ENCODE results near the gene IL23A.
"Not testable (repeated sequence)": the region's sequence is repeated elsewhere in the genome, so short reads cannot be mapped to it uniquely, and the experiment has no call there.

Gene IL23A

DNA sequence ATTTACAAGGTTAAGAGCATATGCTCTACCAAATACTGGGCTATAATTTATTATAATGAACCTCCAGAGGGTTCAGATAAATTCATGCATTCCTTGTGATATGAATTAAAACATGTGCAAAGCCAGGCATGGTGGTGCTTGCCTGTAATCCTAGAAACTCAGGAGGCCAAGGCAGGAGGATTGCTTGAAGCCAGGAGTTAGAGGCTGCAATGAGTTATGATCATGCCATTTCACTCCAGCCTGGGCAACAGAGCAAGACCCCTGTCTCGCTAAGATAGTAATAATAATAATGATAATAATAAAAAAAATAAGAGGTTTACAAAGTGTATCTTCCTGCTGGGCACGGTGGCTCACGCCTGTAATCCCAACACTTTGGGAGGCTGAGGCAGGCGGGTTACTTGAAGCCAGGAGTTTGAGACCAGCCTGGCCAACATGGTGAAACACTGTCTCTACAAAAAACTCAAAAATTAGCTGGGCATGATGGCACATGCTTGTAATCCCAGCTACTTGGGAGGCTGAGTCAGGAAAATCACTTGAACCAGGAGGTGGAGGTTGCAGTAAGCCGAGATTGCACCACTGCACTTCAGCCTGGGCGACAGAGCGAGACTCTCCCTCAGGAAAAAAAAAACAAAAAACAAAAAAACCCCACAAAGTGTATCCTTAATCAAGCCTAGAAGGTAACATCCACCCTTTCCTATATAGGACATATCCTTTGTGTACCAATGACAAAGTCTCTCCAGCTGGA is 31.3 kb upstream of the IL23A start:
- no peak for DNase-seq (ENCODE audit: insufficient read length)
- no peak for FAIRE-seq
- no peak for TF ChIP-seq POLR2A (IDR thresholded peaks at IDR 0.05; ENCODE audit: low read depth, low read length)
- no peak for TF ChIP-seq TAF1 (IDR thresholded peaks at IDR 0.05; ENCODE audit: borderline replicate concordance, low read depth, low read length)
- TF ChIP-seq POLR2AphosphoS5 (IDR thresholded peaks at IDR 0.05; ENCODE audit: low read depth, low read length), result no peak

DNA sequence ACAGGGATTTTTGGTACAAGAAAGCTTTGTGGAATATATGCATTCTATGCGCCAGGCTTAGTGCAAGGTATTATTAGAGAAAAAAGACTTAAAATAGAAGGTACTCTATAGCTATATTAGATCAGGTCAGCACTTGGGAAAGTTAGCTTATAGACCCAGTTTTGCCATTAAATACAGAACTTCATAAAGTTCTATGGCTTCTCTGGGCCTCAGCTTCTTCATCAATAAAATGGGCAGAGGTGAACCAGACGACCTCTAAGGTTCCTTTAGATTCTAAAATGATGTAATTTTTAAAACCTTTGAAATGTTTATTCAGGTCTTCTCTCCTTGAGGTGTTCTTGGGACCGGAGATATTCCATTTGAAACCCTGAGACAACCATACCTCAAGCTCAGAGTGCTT is 30.0 kb upstream of the IL23A start:
- FAIRE-seq, result no peak
- no peak for DNase-seq (ENCODE audit: insufficient read length)
- TF ChIP-seq POLR2AphosphoS5 (IDR thresholded peaks at IDR 0.05; ENCODE audit: low read depth, low read length) (no peak), TAF1 (IDR thresholded peaks at IDR 0.05; ENCODE audit: borderline replicate concordance, low read depth, low read length) (no peak), POLR2A (IDR thresholded peaks at IDR 0.05; ENCODE audit: low read depth, low read length) (no peak)

DNA sequence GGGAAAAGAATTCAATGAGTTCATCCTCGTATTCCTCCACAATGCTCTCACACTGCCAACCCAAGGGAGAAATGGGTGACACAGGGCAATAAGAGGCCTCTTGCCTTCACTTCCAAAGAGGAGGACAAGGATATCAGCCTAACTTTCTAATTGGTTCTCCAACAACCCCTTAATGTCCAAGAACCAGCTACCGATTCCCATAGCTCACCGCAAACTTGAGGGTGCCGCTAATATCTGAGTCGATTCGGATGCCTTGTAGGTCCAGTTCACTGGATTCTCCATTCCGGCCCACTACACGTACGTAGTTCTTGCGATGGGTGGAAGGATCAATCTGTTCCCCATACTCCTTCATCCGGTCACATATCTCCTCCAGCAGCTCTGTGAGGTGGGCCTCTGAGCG is 27.7 kb upstream of the IL23A start:
- DNase-seq (ENCODE audit: insufficient read length) (no peak), FAIRE-seq (no peak)
- TF ChIP-seq TAF1 (IDR thresholded peaks at IDR 0.05; ENCODE audit: borderline replicate concordance, low read depth, low read length) (no peak), POLR2AphosphoS5 (IDR thresholded peaks at IDR 0.05; ENCODE audit: low read depth, low read length) (no peak), POLR2A (IDR thresholded peaks at IDR 0.05; ENCODE audit: low read depth, low read length) (no peak)

DNA sequence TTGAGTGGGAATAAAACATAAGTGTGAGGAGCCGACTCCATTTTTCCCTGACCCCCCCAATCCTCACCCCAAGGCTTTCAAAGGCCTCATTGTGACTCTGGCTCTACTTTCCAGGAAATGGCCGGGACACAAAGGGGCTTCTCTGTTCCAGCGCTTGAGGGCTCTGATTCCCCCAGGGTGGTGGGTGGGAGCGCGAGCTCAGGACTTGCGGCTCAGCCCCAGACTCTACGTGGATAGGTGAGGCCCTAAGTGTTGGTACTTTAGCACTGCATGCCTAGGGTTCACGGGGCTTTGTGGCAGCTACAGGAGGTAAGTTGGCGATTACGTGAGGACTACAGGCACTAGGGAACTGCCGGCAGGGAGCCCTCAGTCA is 23.4 kb upstream of the IL23A start:
- no peak for FAIRE-seq
- TF ChIP-seq POLR2A (IDR thresholded peaks at IDR 0.05; ENCODE audit: low read depth, low read length) (no peak), POLR2AphosphoS5 (IDR thresholded peaks at IDR 0.05; ENCODE audit: low read depth, low read length) (no peak), TAF1 (IDR thresholded peaks at IDR 0.05; ENCODE audit: borderline replicate concordance, low read depth, low read length) (no peak)
- DNase-seq (ENCODE audit: insufficient read length), result no peak

DNA sequence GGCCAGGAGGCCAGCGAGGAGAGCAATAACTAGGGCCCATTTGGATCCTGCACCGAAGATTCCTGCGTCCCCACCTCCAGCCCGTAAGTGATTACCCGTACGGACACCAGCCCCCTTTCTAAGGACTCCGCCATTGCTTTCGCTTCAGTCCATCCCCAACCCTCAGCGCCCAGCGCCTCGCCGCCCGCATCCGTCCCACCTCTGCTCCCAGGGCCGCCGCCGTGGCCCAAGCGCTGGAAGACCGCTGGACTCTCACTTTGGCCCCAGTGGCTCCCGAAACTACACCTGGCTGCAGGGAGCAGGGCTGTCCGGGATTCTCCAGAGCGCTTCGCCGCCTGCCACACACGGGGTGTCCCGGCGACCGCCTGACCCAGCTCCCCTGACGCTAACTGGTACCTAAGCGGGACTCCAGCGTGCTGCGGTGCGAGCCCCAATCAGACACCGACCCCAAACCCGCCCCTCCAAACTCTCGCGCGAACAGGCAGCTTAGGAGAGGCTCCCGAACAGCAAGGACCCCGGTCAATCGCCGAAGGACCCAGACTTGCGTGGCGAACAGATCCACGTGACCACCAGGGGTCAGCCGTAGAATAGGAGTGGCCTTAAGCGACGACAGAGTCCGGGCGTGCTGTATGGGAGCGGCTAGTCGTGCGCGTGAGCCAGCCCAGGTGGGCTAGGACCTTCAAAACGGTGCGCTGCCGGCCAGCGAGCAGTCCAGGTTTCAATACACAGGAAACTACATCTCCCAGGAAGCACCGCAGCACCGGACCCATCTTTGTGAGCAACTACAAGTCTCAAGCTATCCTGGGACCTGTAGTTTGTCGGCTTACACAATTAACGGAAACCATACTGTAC is 22.8 kb upstream of the IL23A start, which contains the start of gene CNPY2:
Gene CNPY2, minus strand, starts transcription at position 367 of the 852 bp plus-strand sequence. CDS start 771 bp downstream, outside the sequence.
- peak; percentile 95 for DNase-seq (ENCODE audit: insufficient read length)
- TF ChIP-seq TAF1 (IDR thresholded peaks at IDR 0.05; ENCODE audit: borderline replicate concordance, low read depth, low read length) (peak; percentile 89), POLR2AphosphoS5 (IDR thresholded peaks at IDR 0.05; ENCODE audit: low read depth, low read length) (peak; percentile 87), POLR2A (IDR thresholded peaks at IDR 0.05; ENCODE audit: low read depth, low read length) (peak; percentile 93)
- FAIRE-seq, result peak; percentile 98

DNA sequence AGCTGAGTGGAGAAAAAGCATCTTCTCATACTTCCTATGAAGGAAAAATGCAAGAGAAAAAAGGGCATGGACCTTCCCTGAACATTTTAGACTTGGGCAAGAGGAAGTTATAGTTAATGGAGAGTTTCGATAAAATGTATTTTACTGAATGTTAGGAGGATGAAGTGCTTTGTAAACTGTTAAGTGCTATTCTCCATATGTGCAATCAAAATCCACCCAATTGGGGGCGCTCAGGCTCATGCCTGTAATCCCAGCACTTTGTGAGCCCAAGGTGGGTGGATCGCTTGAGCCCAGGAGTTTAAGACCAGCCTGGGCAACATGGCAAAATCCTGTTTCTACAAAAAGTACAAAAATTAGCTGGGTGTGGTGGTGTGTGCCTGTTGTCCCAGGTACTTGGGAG is 21.0 kb upstream of the IL23A start:
- no peak for DNase-seq (ENCODE audit: insufficient read length)
- TF ChIP-seq POLR2AphosphoS5 (IDR thresholded peaks at IDR 0.05; ENCODE audit: low read depth, low read length) (no peak), TAF1 (IDR thresholded peaks at IDR 0.05; ENCODE audit: borderline replicate concordance, low read depth, low read length) (no peak), POLR2A (IDR thresholded peaks at IDR 0.05; ENCODE audit: low read depth, low read length) (no peak)
- FAIRE-seq, result no peak

DNA sequence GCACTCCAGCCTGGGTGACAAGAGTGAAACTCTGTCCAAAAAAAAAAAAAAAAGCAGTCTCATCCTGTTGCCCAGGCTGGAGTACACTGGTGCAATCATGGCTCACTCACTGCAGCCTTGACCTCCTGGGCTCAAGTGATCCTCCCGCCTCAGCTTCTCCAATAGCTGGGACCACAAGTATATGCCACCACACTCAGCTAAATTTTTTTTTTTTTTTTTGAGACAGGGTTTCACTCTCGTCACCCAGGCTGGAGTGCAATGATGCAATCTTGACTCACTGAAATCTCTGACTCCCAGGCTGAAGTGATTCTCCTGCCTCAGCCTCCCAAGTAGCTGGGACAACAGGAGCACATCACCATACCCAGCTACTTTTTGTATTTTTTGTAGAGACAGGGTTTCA is 17.7 kb upstream of the IL23A start:
- no peak for DNase-seq (ENCODE audit: insufficient read length)
- no peak for FAIRE-seq
- no peak for TF ChIP-seq TAF1 (IDR thresholded peaks at IDR 0.05; ENCODE audit: borderline replicate concordance, low read depth, low read length)
- TF ChIP-seq POLR2A (IDR thresholded peaks at IDR 0.05; ENCODE audit: low read depth, low read length), result no peak
- no peak for TF ChIP-seq POLR2AphosphoS5 (IDR thresholded peaks at IDR 0.05; ENCODE audit: low read depth, low read length)

DNA sequence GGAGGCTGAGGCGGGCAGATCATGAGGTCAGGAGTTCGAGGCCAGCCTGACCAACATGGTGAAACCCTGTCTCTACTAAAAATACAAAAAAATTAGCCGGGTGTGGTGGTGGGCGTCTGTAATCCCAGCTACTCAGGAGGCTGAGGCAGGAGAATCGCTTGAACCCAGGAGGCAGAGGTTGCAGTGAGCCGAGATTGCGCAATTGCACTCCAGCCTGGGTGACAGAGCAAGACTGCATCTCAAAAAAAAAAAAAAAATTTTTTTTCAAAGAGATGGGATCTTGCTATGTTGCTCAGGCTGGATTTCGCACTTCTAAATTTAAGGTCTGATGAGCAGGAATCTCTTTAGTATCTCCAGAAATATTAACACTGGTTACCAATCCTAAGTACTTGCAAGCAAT is 17.1 kb upstream of the IL23A start:
- FAIRE-seq; DNase-seq (ENCODE audit: insufficient read length): not testable (repeated sequence)

DNA sequence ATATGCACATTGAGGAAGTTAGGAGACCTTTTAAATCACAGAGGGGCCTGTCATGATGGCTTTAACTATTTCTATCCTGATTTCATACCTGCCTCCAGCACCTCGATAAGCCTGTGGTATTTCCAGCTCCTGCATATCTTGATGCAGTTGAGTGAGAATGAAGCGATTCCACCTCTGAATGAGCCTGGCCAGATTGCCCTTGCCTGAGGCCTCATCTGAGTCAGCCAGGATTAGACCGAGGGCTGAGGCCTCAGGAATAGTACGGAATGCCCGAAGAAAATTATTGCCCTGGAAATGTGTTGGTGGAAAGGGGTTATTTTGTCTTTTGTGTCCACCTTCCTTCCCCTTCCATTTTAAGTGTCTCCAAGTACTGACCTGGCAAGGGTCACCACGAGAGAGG is 14.5 kb upstream of the IL23A start:
- no peak for TF ChIP-seq TAF1 (IDR thresholded peaks at IDR 0.05; ENCODE audit: borderline replicate concordance, low read depth, low read length)
- TF ChIP-seq POLR2A (IDR thresholded peaks at IDR 0.05; ENCODE audit: low read depth, low read length), result no peak
- no peak for TF ChIP-seq POLR2AphosphoS5 (IDR thresholded peaks at IDR 0.05; ENCODE audit: low read depth, low read length)

DNA sequence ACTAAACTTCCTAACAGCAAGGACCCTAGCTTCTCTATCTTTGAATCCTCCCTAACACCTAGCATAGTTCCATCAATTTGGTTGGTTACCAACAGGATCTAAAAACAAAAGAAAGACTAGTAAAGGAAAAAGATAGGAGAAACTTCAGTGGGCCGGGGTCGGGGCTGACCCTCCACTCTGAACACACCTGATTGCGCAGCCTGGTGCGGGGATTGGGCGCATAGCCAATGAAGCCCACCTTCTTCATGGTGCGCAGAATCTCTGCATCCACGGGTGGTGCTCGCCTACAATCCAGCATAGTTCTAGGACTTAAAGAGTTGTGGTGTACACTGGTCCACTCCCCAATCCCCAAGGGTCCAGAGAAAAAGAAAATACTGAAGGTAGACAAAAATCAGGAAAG is 12.6 kb upstream of the IL23A start:
- FAIRE-seq (no peak), DNase-seq (ENCODE audit: insufficient read length) (no peak)
- TF ChIP-seq POLR2A (IDR thresholded peaks at IDR 0.05; ENCODE audit: low read depth, low read length), result no peak
- TF ChIP-seq TAF1 (IDR thresholded peaks at IDR 0.05; ENCODE audit: borderline replicate concordance, low read depth, low read length), result no peak
- TF ChIP-seq POLR2AphosphoS5 (IDR thresholded peaks at IDR 0.05; ENCODE audit: low read depth, low read length), result no peak

More for the DNA sequence above, 14.5 kb upstream of the IL23A start:
- DNase-seq (ENCODE audit: insufficient read length), result no peak
- no peak for FAIRE-seq

DNA sequence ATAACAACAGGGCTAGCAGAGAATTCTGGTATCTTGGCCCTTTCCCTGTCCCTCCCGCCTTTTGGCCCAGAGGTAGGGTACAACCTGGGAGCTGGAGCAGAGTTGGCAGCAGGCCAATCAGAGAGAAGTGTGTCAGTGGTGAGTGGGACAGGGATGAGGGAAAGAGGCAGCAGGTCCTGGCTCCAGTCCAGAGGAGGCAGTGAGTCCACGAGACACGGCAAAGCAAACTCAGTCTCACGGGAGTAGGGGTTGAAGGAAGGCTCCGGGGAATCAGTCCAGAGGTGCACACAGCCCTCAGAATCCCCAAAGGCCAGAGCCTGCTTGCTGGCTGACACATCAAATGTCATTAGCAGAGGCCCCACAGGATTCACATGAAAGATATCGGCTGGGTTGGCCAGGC is 12.2 kb upstream of the IL23A start:
- DNase-seq (ENCODE audit: insufficient read length), result no peak
- no peak for TF ChIP-seq POLR2A (IDR thresholded peaks at IDR 0.05; ENCODE audit: low read depth, low read length)
- TF ChIP-seq POLR2AphosphoS5 (IDR thresholded peaks at IDR 0.05; ENCODE audit: low read depth, low read length), result no peak
- TF ChIP-seq TAF1 (IDR thresholded peaks at IDR 0.05; ENCODE audit: borderline replicate concordance, low read depth, low read length), result no peak
- FAIRE-seq, result no peak
